Measurements from ENCODE around the gene CHGA. TPM values are rescaled to one million over a fixed set of nuclear protein-coding genes. Genes with fewer than 3 reads are reported as not detected.

CHGA gene
- total RNA-seq, 1 experiment from 2014 or later: 0.17 TPM

DNA sequence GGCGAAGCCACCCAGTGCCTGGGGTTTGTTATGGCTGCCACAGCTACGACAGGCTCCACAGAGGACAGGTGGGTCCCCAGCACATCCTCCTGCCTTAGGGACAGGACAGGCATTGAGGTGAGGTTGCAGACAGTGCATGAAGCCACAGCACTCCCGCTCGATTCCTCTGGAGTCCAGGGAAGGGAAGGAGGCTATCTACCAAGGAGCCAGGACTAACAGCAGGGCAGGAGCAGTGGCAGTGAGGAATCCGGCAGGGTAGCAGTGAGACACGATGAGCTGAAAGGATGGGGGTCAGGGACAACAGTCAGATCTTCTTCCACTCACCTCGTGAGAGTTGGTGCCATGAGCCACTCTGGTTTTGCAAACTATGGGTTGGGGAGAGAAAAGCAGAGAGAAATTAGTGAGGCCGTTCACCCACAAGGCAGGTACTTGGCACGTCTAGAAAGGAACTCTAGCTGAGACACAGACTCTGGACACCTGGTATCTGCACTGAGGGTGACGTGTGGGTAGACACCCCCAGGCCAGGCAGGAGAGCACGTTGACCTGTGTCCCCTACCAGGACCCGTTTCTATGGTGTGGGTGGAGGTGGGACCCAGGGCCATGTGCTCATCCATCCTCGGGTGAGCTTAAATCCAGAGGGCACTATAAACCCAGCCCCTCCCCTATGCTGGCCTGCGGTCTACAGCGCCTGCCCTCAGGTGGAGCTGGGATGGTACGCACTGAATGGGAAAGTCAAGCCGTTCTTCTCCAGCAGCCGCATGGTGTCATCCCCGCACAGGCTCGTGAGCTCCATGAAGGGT lies 39.3 kb downstream of the CHGA start:
- TF ChIP-seq, protein P1, sequence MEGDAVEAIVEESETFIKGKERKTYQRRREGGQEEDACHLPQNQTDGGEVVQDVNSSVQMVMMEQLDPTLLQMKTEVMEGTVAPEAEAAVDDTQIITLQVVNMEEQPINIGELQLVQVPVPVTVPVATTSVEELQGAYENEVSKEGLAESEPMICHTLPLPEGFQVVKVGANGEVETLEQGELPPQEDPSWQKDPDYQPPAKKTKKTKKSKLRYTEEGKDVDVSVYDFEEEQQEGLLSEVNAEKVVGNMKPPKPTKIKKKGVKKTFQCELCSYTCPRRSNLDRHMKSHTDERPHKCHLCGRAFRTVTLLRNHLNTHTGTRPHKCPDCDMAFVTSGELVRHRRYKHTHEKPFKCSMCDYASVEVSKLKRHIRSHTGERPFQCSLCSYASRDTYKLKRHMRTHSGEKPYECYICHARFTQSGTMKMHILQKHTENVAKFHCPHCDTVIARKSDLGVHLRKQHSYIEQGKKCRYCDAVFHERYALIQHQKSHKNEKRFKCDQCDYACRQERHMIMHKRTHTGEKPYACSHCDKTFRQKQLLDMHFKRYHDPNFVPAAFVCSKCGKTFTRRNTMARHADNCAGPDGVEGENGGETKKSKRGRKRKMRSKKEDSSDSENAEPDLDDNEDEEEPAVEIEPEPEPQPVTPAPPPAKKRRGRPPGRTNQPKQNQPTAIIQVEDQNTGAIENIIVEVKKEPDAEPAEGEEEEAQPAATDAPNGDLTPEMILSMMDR (IDR thresholded peaks at IDR 0.05; ENCODE audit: unreplicated experiment): no peak
- no TSS peak for BruUV-seq (replicated peaks)
- no peak for DNase-seq
- intact Hi-C loops (cut with micrococcal nuclease; ENCODE audit: unreplicated experiment): no loop called here
- Mint-ChIP-seq H3K9me3 (ENCODE audit: low read depth, unreplicated experiment) (no peaks in the 10 kb centered on the region), H3K4me1 (ENCODE audit: low read depth, unreplicated experiment) (peaks cover 20% of the 10 kb centered on the region), H3K36me3 (ENCODE audit: insufficient read depth, unreplicated experiment) (no peaks in the 10 kb centered on the region), H3K4me3 (ENCODE audit: low read depth, unreplicated experiment) (no peak overlapping the region), H3K27me3 (ENCODE audit: unreplicated experiment) (no peaks in the 10 kb centered on the region), H3K27ac (ENCODE audit: unreplicated experiment) (no peak overlapping the region)
- CTCF ChIA-PET: no interaction called here

GRCh38 chr14:92962831-92963095 lies 39.8 kb downstream of the CHGA start:
- H3K27me3 Mint-ChIP-seq (ENCODE audit: unreplicated experiment): no peaks in the 10 kb centered on the region
- H3K27ac Mint-ChIP-seq (ENCODE audit: unreplicated experiment): no peak overlapping the region
- H3K4me3 Mint-ChIP-seq (ENCODE audit: low read depth, unreplicated experiment): no peak overlapping the region
- H3K4me1 Mint-ChIP-seq (ENCODE audit: low read depth, unreplicated experiment): peaks cover 20% of the 10 kb centered on the region
- CTCF ChIA-PET: interaction anchor here (1.4 kb wide), 1 partner anchor 151 kb away, joined by 4 read pairs; no protein-coding TSS in a partner anchor
- no peaks in the 10 kb centered on the region for H3K9me3 Mint-ChIP-seq (ENCODE audit: low read depth, unreplicated experiment)
- intact Hi-C loops (cut with micrococcal nuclease; ENCODE audit: unreplicated experiment): no loop called here
- TF ChIP-seq, protein P1 (IDR thresholded peaks at IDR 0.05; ENCODE audit: unreplicated experiment): no peak
- DNase-seq: no peak
- no TSS peak for BruUV-seq (replicated peaks)
- H3K36me3 Mint-ChIP-seq (ENCODE audit: insufficient read depth, unreplicated experiment): no peaks in the 10 kb centered on the region

DNA sequence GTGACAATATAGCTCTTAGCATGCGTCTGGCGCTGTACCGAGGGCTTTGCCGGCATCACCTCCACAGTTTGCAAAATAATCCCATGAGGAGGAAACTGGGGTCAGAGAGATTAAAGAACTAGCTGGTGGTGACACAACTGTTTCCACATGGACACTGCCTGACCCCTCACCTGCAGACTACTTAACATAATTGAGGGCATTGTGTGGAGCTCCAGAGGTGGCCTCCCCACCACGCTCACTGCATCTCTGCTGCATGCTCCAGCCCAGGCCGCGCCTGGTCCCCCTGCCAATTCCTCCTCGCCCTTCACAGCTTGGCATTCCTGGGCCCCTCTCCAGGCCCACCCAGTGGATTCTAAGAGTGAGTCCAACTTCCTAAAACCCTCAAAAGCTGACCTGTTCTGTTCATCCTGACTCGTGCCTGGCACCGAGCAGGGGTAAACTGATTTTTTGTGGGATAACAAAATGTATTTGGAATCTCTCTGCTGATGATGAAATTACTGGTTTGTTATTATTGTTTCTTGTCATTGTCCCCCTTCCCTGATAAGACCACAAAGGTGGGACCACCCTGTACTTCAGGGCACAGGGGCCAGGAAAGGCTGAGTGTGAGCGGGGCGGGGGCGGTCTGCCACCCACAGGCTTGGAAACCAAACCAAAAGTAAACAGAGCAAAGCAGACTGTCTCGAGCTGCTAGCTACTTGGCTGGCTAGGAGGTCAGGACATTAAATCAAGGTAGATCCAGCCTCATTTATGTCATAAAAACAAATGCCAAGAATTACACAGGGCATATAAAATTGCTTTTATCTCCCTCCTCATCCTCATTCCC lies 40.6 kb downstream of the CHGA start:
- Mint-ChIP-seq H3K9me3 (ENCODE audit: low read depth, unreplicated experiment) (no peaks in the 10 kb centered on the region), H3K27ac (ENCODE audit: unreplicated experiment) (no peak overlapping the region)
- CTCF ChIA-PET: interaction anchor here (1.4 kb wide), 1 partner anchor 150 kb away, joined by 4 read pairs; no protein-coding TSS in a partner anchor

More for the DNA sequence above, 40.6 kb downstream of the CHGA start:
- intact Hi-C loops (cut with micrococcal nuclease; ENCODE audit: unreplicated experiment): no loop called here
- BruUV-seq (replicated peaks): no TSS peak
- TF ChIP-seq, protein P1 (IDR thresholded peaks at IDR 0.05; ENCODE audit: unreplicated experiment): no peak
- Mint-ChIP-seq H3K4me3 (ENCODE audit: low read depth, unreplicated experiment) (no peak overlapping the region), H3K36me3 (ENCODE audit: insufficient read depth, unreplicated experiment) (no peaks in the 10 kb centered on the region), H3K27me3 (ENCODE audit: unreplicated experiment) (no peaks in the 10 kb centered on the region), H3K4me1 (ENCODE audit: low read depth, unreplicated experiment) (peaks cover 20% of the 10 kb centered on the region)
- DNase-seq: no peak
